Peyer's patch (tissue), 4 donors: ENCODE results near the gene DAND5. TPM values are rescaled to one million over a fixed set of nuclear protein-coding genes. Genes with fewer than 3 reads are reported as not detected.

Experiments
- DNase-seq, 3 donors: peaks; one replicate each; pipeline ENCODE4 v3.0.0-alpha.2; 2017 to 2019
- H3K27ac ChIP-seq, 4 donors: fragments of 200-600 bp; sonication (generic); one replicate each; pipeline ENCODE4 v1.5.1; 2016 to 2019
- H3K27me3 ChIP-seq, 2 donors: fragments of 200-600 bp; sonication (generic); one replicate each; pipeline ENCODE4 v1.5.1; 2019
- H3K36me3 ChIP-seq, 3 donors: fragments of 200-600 bp; sonication (generic); one replicate each; pipeline ENCODE4 v1.5.1; 2016 to 2019
- H3K4me1 ChIP-seq, 4 donors: fragments of 200-600 bp; sonication (generic); one replicate each; pipeline ENCODE4 v1.5.1; 2016 to 2019
- H3K4me3 ChIP-seq, 4 donors: fragments of 200-600 bp; sonication (generic); 1 replicate in 3 of 4; 2 replicates in 1 of 4; pipeline ENCODE4 v1.5.1; 2016 to 2019; ENCODE audit warnings: mild to moderate bottlenecking in 1 of 4
- H3K9me3 ChIP-seq, 4 donors: fragments of 200-600 bp; sonication (generic); one replicate each; pipeline ENCODE4 v1.5.1; 2016 to 2019; ENCODE audit warnings: mild to moderate bottlenecking in 1 of 4
- POLR2A ChIP-seq, 2 donors: fragments of 450-650 bp; IDR thresholded peaks; one replicate each; pipeline ENCODE4 v1.5.1; 2017; ENCODE audit warnings: antibody characterized with exemption in 2 of 2, mild to moderate bottlenecking in 2 of 2, moderate library complexity in 2 of 2
- total RNA-seq, 4 donors: library from RNA; depleted of rRNA; stranded (reverse); fragments of >200 nt; gene quantifications; one replicate each; pipeline ENCODE4 v1.1.0, GENCODE V29; 2016
- TF ChIP-seq, protein P1 (sequence below), 6 experiments: fragments of 450-650 bp in 4 of 6; fragments of 200-600 bp in 2 of 6; sonication (generic) in 1 of 6; IDR thresholded peaks; one replicate each; pipeline ENCODE4 v1.5.1; 2017 to 2019; ENCODE audit warnings: antibody characterized with exemption in 6 of 6, mild to moderate bottlenecking in 3 of 6, moderate library complexity in 1 of 6

The DAND5 gene
- total RNA-seq, 4 donors from 2014 or later, result 2.1 TPM; not detected in 3

DNA sequence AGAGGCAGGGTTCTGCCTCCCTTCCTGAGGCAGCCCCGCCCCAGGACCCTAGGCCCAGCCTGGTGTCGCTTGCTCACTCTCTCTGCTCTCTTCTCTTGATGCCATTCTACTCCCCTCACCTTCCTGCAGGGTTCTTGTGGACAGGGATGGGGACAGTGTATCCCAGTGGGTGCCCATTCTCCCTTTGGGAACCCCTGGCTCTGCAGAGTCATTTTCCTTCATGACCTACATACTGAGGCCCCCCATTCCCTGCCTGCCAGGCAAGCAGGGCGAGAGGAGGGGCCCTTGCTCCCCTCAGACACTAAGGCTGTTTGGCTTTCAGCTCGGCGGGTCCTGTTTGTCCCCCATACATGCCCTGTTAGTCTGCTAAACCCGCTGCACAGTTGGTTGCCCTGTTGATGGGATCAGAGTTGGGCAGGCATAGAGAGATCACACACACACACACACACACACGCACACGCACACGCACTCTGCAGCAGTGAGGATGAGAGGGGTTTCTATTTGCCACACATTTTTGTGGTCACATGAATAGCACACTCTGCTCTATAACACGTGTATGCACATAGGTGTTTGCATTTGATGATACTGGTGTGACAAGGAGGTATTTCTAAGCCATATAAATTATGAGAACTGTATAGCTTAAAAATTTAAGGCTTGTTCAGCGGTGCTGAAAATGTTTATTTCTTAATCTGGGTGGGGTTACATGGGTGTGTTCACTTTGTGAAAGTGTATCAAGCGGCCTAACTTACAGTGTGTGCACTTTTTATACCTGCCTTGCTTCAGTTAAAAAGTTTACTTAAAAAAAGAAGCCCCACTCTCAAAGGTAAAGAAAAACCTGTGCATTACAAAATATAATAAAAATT is 46.2 kb downstream of the DAND5 start:
- Histone ChIP-seq H3K36me3 (no peaks in the 10 kb centered on the region), H3K27ac (peak overlapping the region in 2 of 4 donors; percentile 13 to 92), H3K4me3 (no peak overlapping the region), H3K27me3 (no peaks in the 10 kb centered on the region), H3K4me1 (peaks cover 0 to 76% (median 4%) of the 10 kb centered on the region in 4 donors), H3K9me3 (no peaks in the 10 kb centered on the region)
- DNase-seq, result no peak
- TF ChIP-seq, protein P1, sequence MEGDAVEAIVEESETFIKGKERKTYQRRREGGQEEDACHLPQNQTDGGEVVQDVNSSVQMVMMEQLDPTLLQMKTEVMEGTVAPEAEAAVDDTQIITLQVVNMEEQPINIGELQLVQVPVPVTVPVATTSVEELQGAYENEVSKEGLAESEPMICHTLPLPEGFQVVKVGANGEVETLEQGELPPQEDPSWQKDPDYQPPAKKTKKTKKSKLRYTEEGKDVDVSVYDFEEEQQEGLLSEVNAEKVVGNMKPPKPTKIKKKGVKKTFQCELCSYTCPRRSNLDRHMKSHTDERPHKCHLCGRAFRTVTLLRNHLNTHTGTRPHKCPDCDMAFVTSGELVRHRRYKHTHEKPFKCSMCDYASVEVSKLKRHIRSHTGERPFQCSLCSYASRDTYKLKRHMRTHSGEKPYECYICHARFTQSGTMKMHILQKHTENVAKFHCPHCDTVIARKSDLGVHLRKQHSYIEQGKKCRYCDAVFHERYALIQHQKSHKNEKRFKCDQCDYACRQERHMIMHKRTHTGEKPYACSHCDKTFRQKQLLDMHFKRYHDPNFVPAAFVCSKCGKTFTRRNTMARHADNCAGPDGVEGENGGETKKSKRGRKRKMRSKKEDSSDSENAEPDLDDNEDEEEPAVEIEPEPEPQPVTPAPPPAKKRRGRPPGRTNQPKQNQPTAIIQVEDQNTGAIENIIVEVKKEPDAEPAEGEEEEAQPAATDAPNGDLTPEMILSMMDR (IDR thresholded peaks at IDR 0.05), result no peak
- no peak for TF ChIP-seq POLR2A (IDR thresholded peaks at IDR 0.05)

DNA sequence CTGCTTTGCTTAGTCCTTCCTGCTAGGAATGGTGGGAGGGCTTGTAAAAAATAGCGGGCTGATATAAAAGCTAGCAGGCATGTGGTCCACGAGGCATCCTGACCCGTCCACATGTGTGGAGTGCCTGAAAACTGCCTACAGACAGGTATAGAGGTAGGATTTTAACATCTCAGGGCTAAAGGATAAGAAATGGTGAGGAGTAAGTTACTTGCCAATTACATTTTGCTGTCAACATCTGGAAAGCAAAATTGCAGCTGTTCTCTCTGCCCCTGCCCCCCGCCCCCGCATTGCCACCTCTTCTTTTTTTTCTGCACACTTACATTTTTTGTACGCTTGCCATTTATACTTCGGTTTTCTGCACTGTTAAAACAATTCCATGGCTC is 46.9 kb downstream of the DAND5 start:
- no peak for TF ChIP-seq POLR2A (IDR thresholded peaks at IDR 0.05)
- TF ChIP-seq, protein P1 (IDR thresholded peaks at IDR 0.05), result no peak
- Histone ChIP-seq H3K9me3 (no peaks in the 10 kb centered on the region), H3K27ac (peak overlapping the region in 1 of 4 donors; percentile 92), H3K4me1 (peaks cover 0 to 78% (median 4%) of the 10 kb centered on the region in 4 donors), H3K36me3 (no peaks in the 10 kb centered on the region), H3K4me3 (no peak overlapping the region), H3K27me3 (no peaks in the 10 kb centered on the region)
- no peak for DNase-seq

DNA sequence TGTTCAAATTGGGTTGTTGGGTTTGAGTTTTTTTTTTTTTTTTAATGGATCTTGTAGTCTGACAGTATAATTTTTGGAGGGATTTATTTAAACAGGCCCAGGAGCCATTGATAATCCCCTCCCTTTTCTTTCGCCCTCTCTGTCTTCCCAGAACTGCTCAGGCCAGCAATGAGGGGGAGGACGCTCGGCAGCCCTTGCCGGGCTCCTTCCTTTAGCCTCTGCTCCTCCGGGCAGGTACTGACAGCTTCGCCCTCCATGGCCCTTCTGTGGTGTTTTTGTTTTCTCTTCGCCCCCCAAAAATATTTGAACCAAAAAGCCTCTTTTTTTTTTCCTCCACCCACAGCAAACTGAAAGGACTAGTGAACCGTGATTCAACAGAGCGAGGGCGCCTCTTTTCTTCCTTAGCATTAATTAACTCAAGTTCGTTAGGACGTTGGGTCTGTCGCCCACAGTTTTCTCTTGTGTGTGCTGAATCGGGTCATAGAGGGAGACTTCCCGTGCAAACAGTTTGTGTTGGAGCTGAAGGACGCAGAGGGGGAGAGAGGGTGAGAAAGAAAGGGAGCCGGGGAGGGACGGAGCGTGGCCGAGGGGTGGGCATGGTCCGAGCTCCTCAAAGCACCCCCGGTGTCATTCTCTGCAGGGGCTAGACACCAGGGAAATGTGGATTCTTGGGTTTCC is 47.4 kb downstream of the DAND5 start:
- no peaks in the 10 kb centered on the region for H3K36me3 ChIP-seq
- TF ChIP-seq, protein P1 (IDR thresholded peaks at IDR 0.05), result no peak
- no peak for TF ChIP-seq POLR2A (IDR thresholded peaks at IDR 0.05)
- peak overlapping the region in 3 of 4 donors; percentile 42 to 92 (median 75) for H3K27ac ChIP-seq
- no peaks in the 10 kb centered on the region for H3K9me3 ChIP-seq
- peaks cover 0 to 78% (median 4%) of the 10 kb centered on the region in 4 donors for H3K4me1 ChIP-seq
- H3K27me3 ChIP-seq, result no peaks in the 10 kb centered on the region
- no peak overlapping the region for H3K4me3 ChIP-seq
- DNase-seq, result no peak

DNA sequence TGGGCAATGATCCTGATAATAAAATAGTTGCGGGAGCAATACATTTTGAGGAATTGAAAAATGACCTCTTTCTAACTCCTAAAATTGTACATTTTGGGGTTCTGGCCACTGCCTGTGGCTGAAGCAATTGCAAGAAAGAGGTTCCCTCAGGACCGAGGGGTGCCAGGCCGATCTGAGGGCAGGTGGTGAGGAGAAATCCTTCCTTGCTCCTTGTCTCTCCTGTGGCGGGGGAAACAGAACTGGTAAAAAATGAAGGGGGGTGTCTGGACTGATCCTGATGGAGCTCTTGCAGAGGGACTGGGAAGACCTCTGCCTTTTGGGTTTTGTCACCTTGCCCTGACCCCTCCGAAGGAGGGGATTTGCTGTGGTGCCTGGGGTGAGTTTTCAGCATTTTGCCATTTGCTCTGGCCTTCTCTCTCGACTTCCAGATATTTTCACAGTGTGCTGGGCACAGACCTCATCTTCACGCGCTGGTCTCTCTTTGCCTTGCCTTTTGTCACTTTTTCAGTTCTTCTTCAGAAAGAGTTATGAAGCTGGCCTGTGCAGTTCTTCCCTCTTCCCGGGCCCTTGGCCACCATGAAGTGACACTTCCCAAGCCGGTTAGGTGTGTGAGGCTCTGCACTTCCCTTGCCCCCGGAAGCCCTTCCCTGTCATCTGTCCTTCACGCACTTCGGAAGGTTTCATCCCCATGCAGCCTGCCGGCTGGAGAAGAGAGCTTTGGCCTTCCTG is 48.1 kb downstream of the DAND5 start:
- TF ChIP-seq, protein P1 (IDR thresholded peaks at IDR 0.05), result no peak
- no peak for TF ChIP-seq POLR2A (IDR thresholded peaks at IDR 0.05)
- Histone ChIP-seq H3K27ac (peak overlapping the region; percentile 39 to 92 (median 58)), H3K4me1 (peaks cover 0 to 78% (median 5%) of the 10 kb centered on the region in 4 donors), H3K4me3 (no peak overlapping the region), H3K27me3 (no peaks in the 10 kb centered on the region), H3K36me3 (no peaks in the 10 kb centered on the region), H3K9me3 (no peaks in the 10 kb centered on the region)
- no peak for DNase-seq
